GM03348 (cell line): ENCODE results near the gene NENF.
"Not testable (repeated sequence)": the region's sequence is repeated elsewhere in the genome, so short reads cannot be mapped to it uniquely, and the experiment has no call there.

Experiments used
- DNase-seq: peaks from one replicate; pipeline ENCODE4 v3.0.0; 2012; ENCODE audit warnings: low spot score

The NENF gene

GRCh38 chr1:212460376-212460775 lies 27.7 kb downstream of the NENF start:
- DNase-seq, result no peak

- no peak for DNase-seq
Observed at GRCh38 chr1:212461916-212462660, 29.4 kb downstream of the NENF start.

- DNase-seq, result no peak
Observed at GRCh38 chr1:212463565-212464285, 31.0 kb downstream of the NENF start.

DNA sequence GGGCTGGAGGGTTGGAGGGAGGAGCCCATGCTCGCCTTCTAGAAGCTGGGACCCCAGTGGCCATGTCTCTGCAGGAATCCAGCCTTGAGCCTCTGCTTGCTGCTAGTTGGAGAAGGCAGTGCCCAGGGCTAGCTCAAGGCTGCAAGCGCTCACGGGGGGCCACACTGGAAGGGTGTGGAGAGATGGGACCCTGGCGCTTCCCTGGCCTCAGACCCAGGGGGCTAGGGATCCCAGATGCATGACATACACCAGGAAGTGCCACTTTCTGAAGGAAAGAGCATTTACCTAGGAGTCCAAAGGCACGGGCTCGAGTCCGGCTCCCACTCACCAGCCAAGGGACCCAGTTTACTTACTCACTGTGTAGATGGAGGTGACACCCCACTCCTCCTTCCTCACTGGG lies 32.6 kb downstream of the NENF start:
- DNase-seq, result no peak

- no peak for DNase-seq
Observed at GRCh38 chr1:212466437-212466836, 33.7 kb downstream of the NENF start.

DNA sequence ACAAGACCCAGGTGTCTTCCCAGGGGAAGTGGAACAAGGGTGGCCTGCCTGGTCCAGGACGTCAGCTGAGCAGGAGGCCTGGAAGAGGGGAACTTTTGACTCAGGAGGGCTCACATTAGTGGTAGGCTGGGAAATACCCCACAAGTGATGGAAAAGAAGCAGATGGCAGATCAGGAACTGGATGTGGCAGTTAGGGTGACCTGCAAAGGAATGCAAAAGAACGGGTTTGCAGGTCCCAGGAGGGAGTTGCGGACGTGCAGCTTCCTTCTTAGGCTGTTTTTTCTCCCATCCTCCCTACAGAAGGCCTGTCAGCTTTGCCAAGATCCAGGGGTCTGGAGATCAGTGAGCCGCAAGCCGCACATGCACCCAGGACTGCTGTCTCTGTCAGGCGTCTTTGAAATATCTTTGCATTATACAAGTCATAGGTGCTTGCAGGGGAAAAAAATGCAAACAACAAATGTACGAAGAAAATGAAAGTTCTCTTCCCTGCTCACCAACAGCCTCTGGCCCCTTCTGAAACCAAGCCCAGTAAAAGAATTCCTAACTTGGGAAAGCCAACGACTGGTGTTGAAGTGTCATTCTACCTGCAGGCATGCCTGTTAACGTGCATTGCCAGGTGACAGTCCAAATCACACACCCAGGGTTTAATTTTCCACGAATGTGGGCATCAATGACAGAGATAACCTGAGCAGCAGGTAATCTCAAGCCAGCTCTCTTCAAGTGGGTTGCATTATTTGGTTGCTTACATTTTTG lies 34.4 kb downstream of the NENF start:
- no peak for DNase-seq

DNA sequence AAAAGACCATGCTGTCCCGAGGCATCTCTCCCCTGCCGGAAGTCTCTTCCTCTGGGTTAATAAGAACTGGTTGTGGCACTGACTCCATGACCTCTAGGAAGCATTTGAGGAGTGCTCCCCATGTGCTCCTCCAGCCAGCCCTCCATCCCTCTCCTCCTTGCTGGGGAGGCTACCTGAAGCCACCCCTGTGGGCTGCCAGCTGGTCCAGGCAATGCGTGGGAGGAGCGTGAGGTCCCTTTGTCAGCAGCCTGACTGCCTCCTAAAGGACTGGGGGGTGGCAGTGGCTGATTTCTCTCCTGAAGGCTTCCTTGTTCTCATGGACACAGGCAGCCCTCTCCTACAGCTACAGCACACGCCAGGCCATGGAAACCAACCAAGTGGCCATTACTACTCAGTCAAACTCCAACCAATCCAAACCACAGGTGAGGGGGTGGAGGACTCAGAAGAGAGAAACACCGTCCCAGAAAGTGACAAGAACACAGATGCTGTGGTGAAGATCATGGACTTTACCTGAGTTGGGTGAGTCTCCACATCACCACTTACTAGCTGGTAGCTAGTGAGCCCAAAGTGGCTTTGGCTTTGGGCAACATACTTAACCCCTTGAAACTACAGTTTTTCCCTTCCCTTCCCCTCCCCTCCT lies 35.2 kb downstream of the NENF start:
- DNase-seq, result peak; percentile 26

DNA sequence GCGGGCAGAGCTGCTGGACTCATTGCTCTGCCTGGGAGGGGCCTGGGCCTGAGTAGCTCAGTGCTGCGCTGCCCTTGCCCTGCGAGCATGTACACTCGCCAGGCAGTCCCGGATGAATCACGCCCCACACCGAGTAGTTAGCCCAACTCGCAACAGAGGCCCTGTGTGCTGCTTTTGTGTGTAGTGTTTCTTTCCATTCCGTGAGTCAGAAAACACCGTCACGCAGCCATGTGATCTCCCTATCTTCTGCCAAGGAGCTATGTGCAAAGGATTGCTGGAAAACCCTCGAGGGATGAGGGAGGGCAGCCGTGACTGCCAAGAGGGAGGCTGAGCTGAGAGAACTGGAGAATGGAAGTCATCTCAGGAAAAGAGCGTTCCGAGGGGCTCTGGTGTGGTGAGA lies 37.3 kb downstream of the NENF start:
- DNase-seq, result peak; percentile 94

GRCh38 chr1:212471286-212471685 lies 38.6 kb downstream of the NENF start:
- DNase-seq, result no peak

DNA sequence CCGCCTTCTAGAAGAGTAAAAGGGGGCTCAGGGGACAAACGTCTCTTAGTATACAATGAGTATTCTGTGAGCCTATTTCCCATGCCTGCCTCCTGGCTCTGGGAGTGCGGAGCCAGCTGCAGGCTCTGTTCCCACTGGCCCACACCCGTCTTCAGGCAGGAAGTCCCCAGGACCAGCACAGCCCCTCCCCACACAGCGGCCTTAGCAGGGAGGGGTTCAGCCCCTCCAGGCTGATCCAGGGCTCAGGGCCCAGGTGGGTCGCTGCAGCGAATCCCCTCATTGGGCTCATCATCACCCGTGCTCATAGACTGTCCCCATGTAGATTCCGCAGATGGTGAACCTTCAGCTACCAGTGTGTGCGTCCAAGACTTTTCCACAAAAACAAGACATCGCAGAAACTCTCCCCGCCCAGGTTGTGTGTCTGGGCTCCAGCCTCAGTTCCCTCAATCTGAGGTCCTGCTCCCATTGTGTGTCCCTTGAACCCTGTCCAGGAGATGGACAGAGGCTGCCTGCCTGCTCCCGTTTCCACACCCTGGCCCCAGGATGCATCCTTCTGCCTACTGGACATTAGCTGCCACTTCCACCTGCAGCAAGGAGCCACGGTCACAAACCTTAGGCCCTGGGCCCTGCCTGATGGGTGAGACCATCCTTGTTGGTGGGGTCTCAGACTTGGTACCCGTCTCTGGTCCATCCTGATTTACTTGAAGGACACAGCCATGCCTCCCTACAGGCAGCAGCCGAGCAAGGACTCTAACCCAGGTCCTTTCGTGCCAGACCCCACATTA lies 39.4 kb downstream of the NENF start:
- DNase-seq, result no peak

DNA sequence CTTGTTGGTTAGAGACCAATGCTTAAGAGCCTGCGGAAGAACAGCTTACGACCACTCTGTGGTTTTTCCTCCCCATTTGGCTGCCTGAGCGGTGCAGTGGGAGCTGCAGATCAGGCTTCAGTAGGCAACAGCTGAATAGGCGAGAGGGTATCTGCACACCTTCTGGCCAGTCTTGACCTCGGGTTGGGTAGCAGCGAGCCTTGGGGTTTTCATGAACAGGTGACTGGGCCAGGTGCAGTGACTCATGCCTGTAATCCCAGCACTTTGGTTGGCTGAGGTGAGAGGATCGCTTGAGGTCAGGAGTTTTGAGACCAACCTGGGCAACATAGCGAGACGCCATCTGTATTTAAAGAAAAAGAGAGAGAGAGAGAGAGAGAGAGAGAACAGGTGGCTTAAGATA lies 41.0 kb downstream of the NENF start:
- no peak for DNase-seq

- DNase-seq, result no peak
Observed at GRCh38 chr1:212475151-212475550, 42.4 kb downstream of the NENF start.

GRCh38 chr1:212475831-212476230 lies 43.1 kb downstream of the NENF start:
- not testable (repeated sequence) for DNase-seq

DNA sequence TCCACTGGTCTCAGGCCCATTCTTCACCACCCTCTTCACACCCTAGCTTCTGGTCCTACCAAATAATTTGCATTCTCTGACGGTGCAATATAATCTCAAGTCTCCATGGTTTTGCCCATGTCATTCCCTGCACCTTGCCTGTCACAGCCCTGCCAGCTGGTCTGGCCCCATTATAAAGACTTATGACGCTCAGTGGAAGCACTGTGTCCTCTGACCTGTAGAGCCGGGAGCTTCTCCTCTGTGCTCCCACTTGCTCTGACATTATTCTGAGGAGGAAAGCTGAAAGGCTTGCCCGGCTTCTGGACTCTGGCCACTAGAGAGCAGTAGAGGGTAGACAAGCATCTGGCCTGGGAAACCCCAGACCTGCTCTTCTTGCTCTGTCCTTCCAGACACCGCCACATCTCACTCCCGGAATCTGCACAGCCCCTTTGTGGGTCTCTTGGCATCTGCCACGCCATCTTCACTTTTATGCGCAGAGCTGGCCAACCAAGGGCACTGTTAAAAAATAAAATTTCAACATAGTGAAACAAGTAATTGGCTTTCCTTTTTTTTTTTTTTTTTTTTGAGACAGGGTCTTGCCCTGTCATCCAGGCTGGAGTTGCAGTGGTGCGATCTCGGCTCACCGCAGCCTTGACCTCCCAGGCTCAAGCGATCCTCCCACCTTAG lies 44.4 kb downstream of the NENF start:
- DNase-seq, result peak; percentile 91

- DNase-seq, result no peak
Observed at GRCh38 chr1:212477680-212478466, 45.2 kb downstream of the NENF start.

- DNase-seq, result no peak
Observed at GRCh38 chr1:212478467-212479025, 45.8 kb downstream of the NENF start.

- DNase-seq, result no peak
Observed at GRCh38 chr1:212479188-212479587, 46.5 kb downstream of the NENF start.

DNA sequence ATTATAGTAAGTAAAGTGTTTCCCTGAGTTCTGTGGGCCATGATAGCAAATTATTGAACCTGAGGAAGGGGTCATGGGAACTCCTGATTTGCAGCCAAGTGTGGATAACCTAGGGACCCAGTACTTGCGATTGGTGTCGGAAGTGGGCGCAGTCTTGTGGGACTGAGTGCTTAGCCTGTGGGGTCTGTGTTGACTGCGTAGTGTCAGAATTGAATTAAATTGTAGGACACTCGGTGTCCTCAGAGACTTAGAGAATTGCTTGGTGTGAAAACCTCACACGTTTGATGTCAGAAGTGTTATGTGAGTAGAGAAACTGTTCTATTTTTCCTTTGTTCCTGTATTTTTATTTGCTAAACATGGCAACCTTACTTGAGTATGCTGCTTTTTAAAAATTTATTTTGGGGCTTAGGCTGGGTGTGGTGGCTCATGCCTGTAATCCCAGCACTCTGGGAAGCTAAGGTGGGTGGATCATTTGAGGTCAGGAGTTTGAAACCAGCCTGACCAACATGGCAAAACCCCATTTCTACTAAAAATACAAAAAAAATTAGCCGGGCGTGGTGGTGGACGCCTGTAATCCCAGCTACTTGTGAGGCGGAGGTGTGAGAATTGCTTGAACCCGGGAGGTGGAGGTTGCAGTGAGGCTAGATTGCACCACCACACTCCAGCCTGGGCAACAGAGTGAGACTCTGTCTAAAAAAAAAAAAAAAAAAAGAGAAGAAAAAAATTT lies 48.2 kb downstream of the NENF start:
- not testable (repeated sequence) for DNase-seq

DNA sequence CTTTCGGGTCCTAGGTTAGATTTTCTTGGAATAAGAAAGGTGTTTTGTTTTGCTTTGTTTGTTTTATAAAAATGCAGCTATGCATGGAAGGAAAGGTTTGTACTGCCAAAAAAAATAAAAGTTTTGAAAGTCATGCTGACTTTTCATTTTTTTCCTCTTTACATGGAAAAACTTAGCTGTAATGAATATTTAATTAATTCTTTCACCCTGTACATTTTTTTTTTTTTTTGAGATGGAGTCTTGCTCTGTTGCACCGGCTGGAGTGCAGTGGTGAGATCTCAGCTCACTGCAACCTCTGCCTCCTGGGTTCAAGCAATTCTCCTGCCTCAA lies 48.7 kb downstream of the NENF start:
- DNase-seq, result no peak
